H1 (cell line): ENCODE data around the gene METTL25B. TPM values are rescaled to one million over a fixed set of nuclear protein-coding genes. Genes with fewer than 3 reads are reported as not detected.

ENCODE experiments used
- CTCF ChIA-PET: fragments of 300-600 bp; sonication (Branson Sonifier 250); formaldehyde crosslinking; loops from one replicate; lab custom pipeline; 2021; ENCODE audit not compliant: partially characterized antibody; lab: Charles Lee
- POLR2A ChIA-PET: fragments of 300-600 bp; sonication (Branson Sonifier 250); formaldehyde crosslinking; loops from one replicate; lab custom pipeline; 2021; ENCODE audit warnings: inconsistent platforms; ENCODE audit not compliant: partially characterized antibody; lab: Charles Lee
- DNase-seq, 2 experiments: peaks; one replicate each; pipeline versions ENCODE4 v3.0.0 to v3.0.0-alpha.2; 2010 to 2022; ENCODE audit warnings: low spot score in 2 of 2, low read depth in 1 of 2, mixed read lengths in 1 of 2
- FAIRE-seq: peaks from 2 replicates; lab custom pipeline; 2011; peaks lifted over from hg19 to GRCh38; lab: Jason Lieb, UNC
- H2AFZ ChIP-seq: 2 replicates; pipeline ENCODE4 v1.8.1; 2012; ENCODE audit warnings: low read length, inconsistent platforms
- H2AK5ac ChIP-seq: 2 replicates; pipeline ENCODE4 v1.6.1; 2013; ENCODE audit warnings: low read depth, low read length
- H2BK120ac ChIP-seq: replicated peaks from 2 replicates; pipeline ENCODE3; 2013; ENCODE audit warnings: low read depth, low read length, inconsistent platforms
- H2BK12ac ChIP-seq: 2 replicates; pipeline ENCODE4 v1.6.1; 2013; ENCODE audit warnings: low read depth, low read length
- H2BK15ac ChIP-seq: 2 replicates; pipeline ENCODE4 v1.6.1; 2013; ENCODE audit warnings: low read length
- H2BK20ac ChIP-seq: 2 replicates; pipeline ENCODE4 v1.6.1; 2013; ENCODE audit warnings: low read length
- H2BK5ac ChIP-seq: 2 replicates; pipeline ENCODE4 v1.6.1; 2013; ENCODE audit warnings: low read depth, low read length
- H3K14ac ChIP-seq: 2 replicates; pipeline ENCODE4 v1.6.1; 2013; ENCODE audit warnings: inconsistent platforms; ENCODE audit not compliant: insufficient read length
- H3K18ac ChIP-seq: 2 replicates; pipeline ENCODE4 v1.6.1; 2013; ENCODE audit warnings: low read length; ENCODE audit errors: extremely low read depth
- H3K23ac ChIP-seq: 2 replicates; pipeline ENCODE4 v1.6.1; 2013; ENCODE audit warnings: inconsistent platforms; ENCODE audit not compliant: insufficient read length
- H3K23me2 ChIP-seq: 2 replicates; pipeline ENCODE4 v1.6.1; 2013; ENCODE audit warnings: low read depth, low read length
- H3K27ac ChIP-seq: 2 replicates; pipeline ENCODE4 v1.6.1; 2011; ENCODE audit warnings: low read depth, low read length, inconsistent platforms
- H3K27me3 ChIP-seq, 4 experiments: replicated peaks in 1 of 4; 1 replicate in 1 of 4; 2 replicates in 3 of 4; pipeline versions ENCODE4 v1.6.1 to v1.8.1; 2011 to 2013; ENCODE audit warnings: low read length in 3 of 4, mild to moderate bottlenecking in 3 of 4, inconsistent platforms in 2 of 4, mixed read lengths in 2 of 4, moderate library complexity in 1 of 4; ENCODE audit not compliant: control insufficient read depth in 3 of 4, insufficient read depth in 3 of 4; ENCODE audit errors: extremely low read depth in 1 of 4
- H3K36me3 ChIP-seq, 4 experiments: 2 replicates each; pipeline versions ENCODE4 v1.6.1 to v1.8.1; 2011 to 2013; ENCODE audit warnings: mild to moderate bottlenecking in 4 of 4, low read length in 3 of 4, moderate library complexity in 2 of 4, control low read depth in 1 of 4, inconsistent platforms in 1 of 4; ENCODE audit not compliant: insufficient read depth in 4 of 4, control insufficient read depth in 2 of 4
- H3K4ac ChIP-seq: replicated peaks from 2 replicates; pipeline ENCODE3; 2013; ENCODE audit warnings: low read length, low read depth, mixed read lengths, inconsistent platforms; ENCODE audit not compliant: insufficient read length
- H3K4me1 ChIP-seq, 4 experiments: replicated peaks in 1 of 4; 1 replicate in 1 of 4; 2 replicates in 3 of 4; pipeline versions ENCODE4 v1.6.1 to v1.8.1; 2011 to 2013; ENCODE audit warnings: low read length in 3 of 4, inconsistent platforms in 2 of 4, mixed read lengths in 1 of 4; ENCODE audit not compliant: insufficient read depth in 4 of 4, control insufficient read depth in 3 of 4
- H3K4me2 ChIP-seq, 2 experiments: 2 replicates each; pipeline versions ENCODE4 v1.6.1 to v1.8.1; 2011 to 2013; ENCODE audit warnings: low read depth in 2 of 2, low read length in 2 of 2, control low read depth in 1 of 2, inconsistent platforms in 1 of 2, mild to moderate bottlenecking in 1 of 2; ENCODE audit not compliant: insufficient read depth in 1 of 2
- H3K4me3 ChIP-seq, 4 experiments: fragments of 200-600, 300-600 bp in 1 of 4; sonication (generic), shearing (Covaris generic), sonication (Bioruptor Twin) in 1 of 4; 2 replicates each; pipeline versions ENCODE4 v1.5.1 to v1.8.1; 2011 to 2016; ENCODE audit warnings: low read length in 4 of 4, low read depth in 3 of 4, control low read depth in 2 of 4, inconsistent platforms in 2 of 4, mild to moderate bottlenecking in 2 of 4, mixed read lengths in 1 of 4, moderate library complexity in 1 of 4; ENCODE audit not compliant: insufficient read depth in 2 of 4; ENCODE audit errors: extremely low read depth in 1 of 4
- H3K56ac ChIP-seq: replicated peaks from 2 replicates; pipeline ENCODE3; 2013; ENCODE audit warnings: low read depth, mild to moderate bottlenecking, mixed read lengths, low read length, inconsistent platforms; ENCODE audit not compliant: insufficient read length
- H3K79me1 ChIP-seq: 2 replicates; pipeline ENCODE4 v1.6.1; 2013; ENCODE audit warnings: low read depth, low read length, control low read depth
- H3K79me2 ChIP-seq, 2 experiments: 2 replicates each; pipeline versions ENCODE4 v1.6.1 to v1.8.1; 2012 to 2013; ENCODE audit warnings: low read length in 2 of 2, mild to moderate bottlenecking in 2 of 2, inconsistent platforms in 1 of 2; ENCODE audit not compliant: insufficient read depth in 2 of 2, control insufficient read depth in 1 of 2
- H3K9ac ChIP-seq, 4 experiments: replicated peaks in 1 of 4; 1 replicate in 1 of 4; 2 replicates in 3 of 4; pipeline versions ENCODE4 v1.6.1 to v1.8.1; 2011 to 2013; ENCODE audit warnings: low read depth in 3 of 4, low read length in 3 of 4, control low read depth in 2 of 4, mild to moderate bottlenecking in 2 of 4, moderate library complexity in 2 of 4, inconsistent platforms in 1 of 4; ENCODE audit errors: extremely low read depth in 1 of 4
- H3K9me3 ChIP-seq, 2 experiments: 2 replicates each; pipeline versions ENCODE4 v1.6.1 to v1.8.1; 2012 to 2013; ENCODE audit warnings: mild to moderate bottlenecking in 2 of 2, moderate library complexity in 2 of 2, control low read depth in 1 of 2, inconsistent platforms in 1 of 2, low read depth in 1 of 2, low read length in 1 of 2, mixed read lengths in 1 of 2; ENCODE audit not compliant: insufficient read depth in 2 of 2
- H4K20me1 ChIP-seq, 2 experiments: replicated peaks in 1 of 2; 2 replicates each; pipeline versions ENCODE3 to v1.8.1; 2011 to 2013; ENCODE audit warnings: inconsistent platforms in 2 of 2, low read length in 2 of 2, mild to moderate bottlenecking in 1 of 2; ENCODE audit not compliant: insufficient read depth in 2 of 2, control insufficient read depth in 1 of 2
- H4K5ac ChIP-seq: 2 replicates; pipeline ENCODE4 v1.6.1; 2013; ENCODE audit warnings: low read length, low read depth, mixed read lengths, inconsistent platforms; ENCODE audit not compliant: insufficient read length
- H4K8ac ChIP-seq: 2 replicates; pipeline ENCODE4 v1.8.0; 2013; ENCODE audit warnings: mild to moderate bottlenecking, moderate library complexity, low read length, inconsistent platforms; ENCODE audit not compliant: insufficient read depth; ENCODE audit errors: extremely low read depth
- H4K91ac ChIP-seq: replicated peaks from 2 replicates; pipeline ENCODE3; 2013; ENCODE audit warnings: low read length, mixed read lengths, inconsistent platforms; ENCODE audit not compliant: insufficient read length
- BACH1 ChIP-seq: IDR thresholded peaks from 2 replicates; pipeline ENCODE4 v1.6.1; 2012; ENCODE audit warnings: low read length, improper control_type of control experiment
- CTBP2 ChIP-seq: IDR thresholded peaks from 2 replicates; pipeline ENCODE4 v1.7.0; 2011; ENCODE audit warnings: borderline replicate concordance, mild to moderate bottlenecking, moderate library complexity, mixed read lengths, low read length; ENCODE audit not compliant: insufficient read depth, insufficient read length
- JUND ChIP-seq: IDR thresholded peaks from 2 replicates; pipeline ENCODE4 v1.6.1; 2011; ENCODE audit warnings: mild to moderate bottlenecking, improper control_type of control experiment, low read length
- KDM5A ChIP-seq: fragments of 200-600 bp; IDR thresholded peaks from 2 replicates; pipeline ENCODE4 v1.7.1; 2012; ENCODE audit warnings: mild to moderate bottlenecking, low read length, inconsistent platforms, mixed read lengths
- PHF8 ChIP-seq: fragments of 200-600 bp; sonication (generic); conservative IDR thresholded peaks from 2 replicates; pipeline ENCODE4 v1.7.1; 2012; ENCODE audit warnings: low read depth, mild to moderate bottlenecking, inconsistent platforms, low read length, moderate library complexity
- POLR2A ChIP-seq, 2 experiments: IDR thresholded peaks; 1 replicate in 1 of 2; 2 replicates in 1 of 2; pipeline ENCODE4 v1.6.1; 2011; ENCODE audit warnings: low read depth in 2 of 2, low read length in 2 of 2, mild to moderate bottlenecking in 2 of 2; ENCODE audit errors: control extremely low read depth in 1 of 2
- SUZ12 ChIP-seq: fragments of 200-600 bp; sonication (generic); IDR thresholded peaks from 2 replicates; pipeline ENCODE4 v1.6.1; 2012; ENCODE audit warnings: mild to moderate bottlenecking, inconsistent platforms, low read length, moderate library complexity, mixed read lengths
- TAF1 ChIP-seq: IDR thresholded peaks from 2 replicates; pipeline ENCODE4 v1.6.1; 2011; ENCODE audit warnings: mild to moderate bottlenecking, low read depth, low read length
- TBP ChIP-seq: IDR thresholded peaks from 2 replicates; pipeline ENCODE4 v1.6.1; 2011; ENCODE audit warnings: low read depth, low read length, improper control_type of control experiment
- TCF12 ChIP-seq: IDR thresholded peaks from 2 replicates; pipeline ENCODE4 v1.6.1; 2011; ENCODE audit warnings: low read depth, mild to moderate bottlenecking, low read length
- TEAD4 ChIP-seq: IDR thresholded peaks from 2 replicates; pipeline ENCODE4 v1.6.1; 2012; ENCODE audit warnings: low read depth, low read length, inconsistent platforms, mixed read lengths
- whole genome bisulfite sequencing, 2 experiments: shearing (Covaris generic) in 1 of 2; methylation state at CpG; one replicate each; pipeline versions ENCODE4 v1.1.6 to v1.1.7; 2013 to 2015; ENCODE audit warnings: low lambda C conversion rate in 2 of 2, mixed read lengths in 2 of 2, inconsistent platforms in 1 of 2, low coverage in 1 of 2, missing lambda C conversion rate in 1 of 2; ENCODE audit not compliant: insufficient replicate concordance in 2 of 2, insufficient coverage in 1 of 2, insufficient read length in 1 of 2; ENCODE audit errors: extremely low coverage in 1 of 2, missing lambda C conversion rate in 1 of 2; 5-methylcytosine and 5-hydroxymethylcytosine counted together
- polyA plus RNA-seq, 7 experiments: library from polyadenylated mRNA; depleted of rRNA in 3 of 7; stranded (reverse) in 5 of 7; unstranded in 2 of 7; fragments of >200 nt in 5 of 7; fragments of 200-250 nt in 2 of 7; gene quantifications; 1 replicate in 5 of 7; 2 replicates in 1 of 7; 4 replicates in 1 of 7; pipeline versions ENCODE4 v1.2.1 to v1.2.3, GENCODE V29; 2011 to 2013; ENCODE audit warnings: missing spikeins in 2 of 7, mixed read lengths in 2 of 7
- total RNA-seq: library from RNA; stranded (reverse); fragmentation: NEBNext Ultra II Directional; extraction: Animal tissue kit (Norgen Biotek cat#: 25700); gene quantifications from 2 replicates; pipeline ENCODE4 v1.2.1, GENCODE V29; 2021
- TF ChIP-seq, protein P1 (sequence below): IDR thresholded peaks from 2 replicates; pipeline ENCODE4 v1.6.1; 2012; ENCODE audit warnings: inconsistent platforms

METTL25B gene
- total and polyA plus RNA-seq, 2 of the 8 experiments (the other 6 are each of a cell fraction or from before 2014, with no cell fraction given) = 28.4 to 30.1 TPM

DNA sequence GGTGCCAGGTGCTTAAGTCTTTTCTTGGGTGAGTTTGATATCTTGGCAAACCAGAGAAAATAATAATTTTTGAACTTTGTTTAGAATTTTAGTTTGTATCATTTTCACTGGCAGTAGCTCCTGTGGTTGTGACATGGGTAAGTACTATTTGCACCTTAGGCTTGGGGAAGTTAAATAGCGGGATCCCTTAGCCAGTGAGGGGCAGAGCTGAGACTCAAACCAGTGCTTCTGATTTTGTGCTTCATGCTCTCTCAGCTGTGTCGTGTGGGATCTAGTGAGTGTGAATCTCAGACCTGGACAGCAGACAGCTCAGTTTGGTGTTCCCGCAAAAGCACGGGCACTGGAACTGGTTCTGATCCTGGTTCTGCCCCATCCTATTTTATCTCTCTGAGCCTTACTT is 48.7 kb downstream of the METTL25B start:
- H3K4me2 ChIP-seq = no peak overlapping the region
- H3K4ac ChIP-seq = no peak overlapping the region
- peaks cover 11 to 87% of the 10 kb centered on the region in 2 experiments for H3K79me2 ChIP-seq
- peaks cover 4 to 17% of the 10 kb centered on the region in 2 experiments for H4K20me1 ChIP-seq
- H3K4me1 ChIP-seq = no peaks in the 10 kb centered on the region
- FAIRE-seq (no peak), DNase-seq (no peak)
- H2AFZ ChIP-seq = no peak overlapping the region
- H4K91ac ChIP-seq = no peak overlapping the region
- 0 out of 7 replicates have a peak overlapping the region, but pooled peaks of 1 of the 4 experiments have one; percentile 19 for H3K9ac ChIP-seq
- H3K27ac ChIP-seq = no peak overlapping the region
- no peak overlapping the region for H3K14ac ChIP-seq
- ChIA-PET CTCF (interaction anchor here (0.7 to 4.8 kb wide), 7 partner anchors 18 to 115 kb away, joined by 3 to 20 read pairs (median 3); no protein-coding TSS in a partner anchor), POLR2A (interaction anchor here (1.0 to 1.8 kb wide), 4 partner anchors 9 to 30 kb away, joined by 3 to 12 read pairs (median 5); partner anchors contain the start of genes HDGF and PRCC)
- H2BK5ac ChIP-seq = no peak overlapping the region
- peaks cover 0 to 12% (median 1%) of the 10 kb centered on the region in 4 experiments; a peak in 3 of 8 replicates for H3K36me3 ChIP-seq
- H4K8ac ChIP-seq = no peak overlapping the region
- no peak overlapping the region for H2BK15ac ChIP-seq
- H3K9me3 ChIP-seq = no peaks in the 10 kb centered on the region
- no peak overlapping the region for H2BK120ac ChIP-seq
- H2AK5ac ChIP-seq = no peak overlapping the region
- no peaks in the 10 kb centered on the region for H3K27me3 ChIP-seq
- peaks cover 11% of the 10 kb centered on the region; the same call in 1 of the 2 replicates for H3K79me1 ChIP-seq
- H4K5ac ChIP-seq = no peak overlapping the region
- H3K4me3 ChIP-seq = no peak overlapping the region
- 92% methylated on average over 4 of the region's 4 CpGs; no CpG with 5 or more reads in 1 of the 2 experiments for WGBS, 2 experiments
- no peak overlapping the region for H3K23ac ChIP-seq
- no peak overlapping the region for H3K56ac ChIP-seq
- no peak overlapping the region for H3K18ac ChIP-seq
- no peak overlapping the region for H2BK20ac ChIP-seq
- H3K23me2 ChIP-seq = no peaks in the 10 kb centered on the region
- H2BK12ac ChIP-seq = no peak overlapping the region
- TF ChIP-seq CTBP2 (no peak), JUND (no peak), KDM5A (no peak), SUZ12 (no peak), POLR2A (IDR thresholded peaks at IDR 0.05; ENCODE audit: control extremely low read depth in 1 of 2, low read depth in 2 of 2, low read length in 2 of 2) (no peak), BACH1 (no peak), TEAD4 (no peak), TAF1 (no peak), PHF8 (no peak), TCF12 (no peak), TBP (no peak)
- TF ChIP-seq, protein P1, sequence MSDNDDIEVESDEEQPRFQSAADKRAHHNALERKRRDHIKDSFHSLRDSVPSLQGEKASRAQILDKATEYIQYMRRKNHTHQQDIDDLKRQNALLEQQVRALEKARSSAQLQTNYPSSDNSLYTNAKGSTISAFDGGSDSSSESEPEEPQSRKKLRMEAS = no peak
